Endothelial cell of umbilical vein (primary cell): Measurements from ENCODE around the gene FBXO33. TPM values are rescaled to one million over a fixed set of nuclear protein-coding genes. Genes with fewer than 3 reads are reported as not detected.

Source experiments
- Bru-seq: library from RNA; stranded (reverse); fragments of 400-500 nt; gene quantifications from one replicate; lab custom pipeline; 2021; lab: Mats Ljungman, UMichigan
- BruChase-seq, 2 experiments: library from RNA; stranded (reverse); fragments of 400-500 nt; gene quantifications; one replicate each; lab custom pipeline; 2021; lab: Mats Ljungman, UMichigan
- BruUV-seq: library from RNA; stranded (reverse); fragments of 400-500 nt; replicated peaks from 2 replicates; lab custom pipeline; 2021; lab: Mats Ljungman, UMichigan
- CTCF ChIA-PET: fragments of 300-600, 350-600 bp; sonication (Branson Sonifier 250); formaldehyde crosslinking; loops from one replicate; lab custom pipeline; 2021; ENCODE audit warnings: antibody characterized with exemption, inconsistent platforms; lab: Charles Lee
- POLR2A ChIA-PET: fragments of 300-600, 350-600 bp; sonication (Branson Sonifier 250); formaldehyde crosslinking; loops from one replicate; lab custom pipeline; 2021; ENCODE audit warnings: antibody characterized with exemption, inconsistent platforms; lab: Charles Lee
- DNase-seq: peaks from one replicate; pipeline ENCODE4 v3.0.0-alpha.2; 2011; ENCODE audit warnings: low read depth, low spot score
- FAIRE-seq: peaks from 2 replicates; lab custom pipeline; 2011; peaks lifted over from hg19 to GRCh38; lab: Jason Lieb, UNC
- H2AFZ ChIP-seq: 2 replicates; pipeline ENCODE4 v1.6.0; 2012; ENCODE audit warnings: low read depth, low read length, control low read depth, inconsistent platforms
- H3K27ac ChIP-seq: 2 replicates; pipeline ENCODE4 v1.5.1; 2011; ENCODE audit warnings: low read depth, mild to moderate bottlenecking, control low read depth, low read length, moderate library complexity; ENCODE audit not compliant: insufficient read depth
- H3K27me3 ChIP-seq, 2 experiments: 2 replicates each; pipeline versions ENCODE4 v1.6.0 to v1.6.1; 2011; ENCODE audit warnings: low read length in 2 of 2, mixed read lengths in 1 of 2; ENCODE audit not compliant: control insufficient read depth in 2 of 2, insufficient read depth in 2 of 2
- H3K36me3 ChIP-seq, 2 experiments: 2 replicates in 1 of 2; 3 replicates in 1 of 2; pipeline ENCODE4 v1.5.1; 2011; ENCODE audit warnings: low read length in 2 of 2, mild to moderate bottlenecking in 1 of 2, moderate library complexity in 1 of 2; ENCODE audit not compliant: control insufficient read depth in 2 of 2, insufficient read depth in 2 of 2; ENCODE audit errors: extremely low read depth in 1 of 2
- H3K4me1 ChIP-seq: 3 replicates; pipeline ENCODE4 v1.5.1; 2011; ENCODE audit warnings: mild to moderate bottlenecking, low read length; ENCODE audit not compliant: control insufficient read depth, insufficient read depth; ENCODE audit errors: extremely low read depth
- H3K4me2 ChIP-seq: 2 replicates; pipeline ENCODE4 v1.6.1; 2011; ENCODE audit warnings: low read length, control low read depth, mixed read lengths; ENCODE audit not compliant: insufficient read depth
- H3K4me3 ChIP-seq, 3 experiments: fragments of 200-600 bp in 1 of 3; sonication (generic), shearing (Covaris generic) in 1 of 3; replicated peaks in 1 of 3; 2 replicates each; pipeline ENCODE4 v1.5.1; 2011 to 2016; ENCODE audit warnings: control low read depth in 3 of 3, low read length in 3 of 3, mild to moderate bottlenecking in 2 of 3, inconsistent platforms in 1 of 3, low read depth in 1 of 3, moderate library complexity in 1 of 3; ENCODE audit not compliant: insufficient read depth in 1 of 3
- H3K79me2 ChIP-seq: 2 replicates; pipeline ENCODE4 v1.6.0; 2012; ENCODE audit warnings: low read length, inconsistent platforms; ENCODE audit not compliant: control insufficient read depth, insufficient read depth
- H3K9ac ChIP-seq: replicated peaks from 2 replicates; pipeline ENCODE3; 2011; ENCODE audit warnings: low read length, control low read depth; ENCODE audit not compliant: insufficient read depth; ENCODE audit errors: extremely low read depth
- H3K9me1 ChIP-seq: replicated peaks from 3 replicates; pipeline ENCODE4 v1.6.0; 2011; ENCODE audit warnings: mild to moderate bottlenecking, low read length; ENCODE audit not compliant: control insufficient read depth, insufficient read depth; ENCODE audit errors: extremely low read depth
- H3K9me3 ChIP-seq: replicated peaks from 2 replicates; pipeline ENCODE4 v1.5.1; 2012; ENCODE audit warnings: low read length, inconsistent platforms; ENCODE audit not compliant: control insufficient read depth, insufficient read depth
- H4K20me1 ChIP-seq: replicated peaks from 2 replicates; pipeline ENCODE3; 2011; ENCODE audit warnings: mild to moderate bottlenecking, low read length; ENCODE audit not compliant: control insufficient read depth, insufficient read depth; ENCODE audit errors: extremely low read depth
- EZH2 ChIP-seq: IDR thresholded peaks from 2 replicates; pipeline ENCODE4 v1.6.1; 2012; ENCODE audit warnings: borderline replicate concordance, low read depth, mild to moderate bottlenecking, moderate library complexity, low read length, inconsistent platforms; ENCODE audit not compliant: severe bottlenecking
- FOS ChIP-seq: IDR thresholded peaks from 2 replicates; pipeline ENCODE4 v1.6.1; 2011; ENCODE audit warnings: mild to moderate bottlenecking, low read length, moderate library complexity, borderline replicate concordance; ENCODE audit not compliant: insufficient read depth
- GATA2 ChIP-seq: IDR thresholded peaks from 2 replicates; pipeline ENCODE4 v1.7.0; 2011; ENCODE audit warnings: low read depth, mild to moderate bottlenecking, moderate library complexity, mixed read lengths, low read length; ENCODE audit not compliant: insufficient read length, insufficient read depth
- JUN ChIP-seq: IDR thresholded peaks from 2 replicates; pipeline ENCODE4 v1.6.1; 2011; ENCODE audit warnings: borderline replicate concordance, low read depth; ENCODE audit not compliant: insufficient read length, insufficient read depth
- MAX ChIP-seq: IDR thresholded peaks from 2 replicates; pipeline ENCODE4 v1.6.1; 2011; ENCODE audit not compliant: insufficient read depth, insufficient read length
- MYC ChIP-seq: IDR thresholded peaks from one replicate; pipeline ENCODE4 v1.6.1; 2011; ENCODE audit warnings: mild to moderate bottlenecking, low read depth, low read length
- POLR2A ChIP-seq: IDR thresholded peaks from 2 replicates; pipeline ENCODE4 v1.6.1; 2012; ENCODE audit warnings: low read depth, mild to moderate bottlenecking, control low read depth, low read length
- POLR2AphosphoS5 ChIP-seq: IDR thresholded peaks from 2 replicates; pipeline ENCODE4 v1.6.1; 2012; ENCODE audit warnings: low read depth, mild to moderate bottlenecking, control low read depth, low read length, moderate library complexity; ENCODE audit not compliant: insufficient read depth
- dilution Hi-C: fragments of 300-500 bp; cut with MboI; formaldehyde crosslinking; loops from one replicate; pipeline ENCODE4 v1.15.0; 2019; ENCODE audit warnings: low sequenced_read_pairs; ENCODE audit not compliant: extremely low pct_ligation_motif_present
- intact Hi-C: fragments of 100-400 bp; cut with micrococcal nuclease; formaldehyde crosslinking; loops from one replicate; pipeline ENCODE4 v1.10.0; 2022
- long read RNA-seq: library from polyadenylated mRNA; stranded (forward); transcript quantifications from one replicate; pipeline ENCODE4 v2.0.0, GENCODE V29; 2021
- polyA minus RNA-seq, 3 experiments: library from RNA; depleted of rRNA, polyadenylated mRNA; stranded (reverse); fragments of >200 nt; gene quantifications; 1 replicate in 1 of 3; 2 replicates in 2 of 3; pipeline ENCODE4 v1.2.3, GENCODE V29; 2011
- polyA plus RNA-seq, 4 experiments: library from polyadenylated mRNA; depleted of rRNA in 3 of 4; stranded (reverse) in 3 of 4; unstranded in 1 of 4; fragments of >200 nt; gene quantifications; 2 replicates each; pipeline versions ENCODE4 v1.2.1 to v1.2.3, GENCODE V29; 2011 to 2012; ENCODE audit warnings: missing spikeins in 1 of 4
- total RNA-seq: library from RNA; stranded (reverse); gene quantifications from 2 replicates; pipeline ENCODE4 v1.2.3, GENCODE V29; 2021
- TF ChIP-seq, protein P1 (sequence below), 2 donors: IDR thresholded peaks; 1 replicate in 1 of 2; 2 replicates in 1 of 2; pipeline ENCODE4 v1.5.1; 2011; ENCODE audit warnings: low read length in 2 of 2, mild to moderate bottlenecking in 2 of 2, moderate library complexity in 2 of 2, control low read depth in 1 of 2, inconsistent platforms in 1 of 2, low read depth in 1 of 2; ENCODE audit not compliant: insufficient read depth in 1 of 2; ENCODE audit errors: extremely low read depth in 1 of 2

FBXO33 gene
- total RNA-seq (5.0 and 6.3 TPM in 2 replicates), polyA plus RNA-seq (3.4 and 4.2 TPM in 2 replicates), polyA minus RNA-seq (8.5 and 8.6 TPM in 2 replicates), Bru-seq, nascent RNA (percentile 75 among the genes with signal in this experiment), BruChase-seq, experiment 1, labeled RNA remaining after a 6-hour chase (percentile 54 among the genes with signal in this experiment), BruChase-seq, experiment 2, labeled RNA remaining after a 2-hour chase (percentile 67 among the genes with signal in this experiment)
- 3.4 and 3.6 TPM in 2 replicates for polyA plus RNA-seq (2011; cell fraction: cytosol; rRNA removed)
- 5.7 and 7.3 TPM in 2 replicates for polyA plus RNA-seq (2011; cell fraction: nucleus; rRNA removed)
- polyA plus RNA-seq (2012) = 6.0 and 6.6 TPM in 2 replicates
- polyA minus RNA-seq (2011; cell fraction: cytosol; rRNA and poly(A)+ RNA removed) = 11.7 TPM
- 14.1 and 18.4 TPM in 2 replicates for polyA minus RNA-seq (2011; cell fraction: nucleus; rRNA and poly(A)+ RNA removed)
- long read RNA-seq, transcript FBXO33-201 (4 exons, 3,853 nt) = major isoform, 11 of 13 reads
- long read RNA-seq, partial matches to known transcripts = 0 of 13 reads
- long read RNA-seq, other reads (novel, unspliced or antisense) = 2 of 13 reads

GRCh38 chr14:39432179-39432618 is at the start of gene FBXO33:
Gene FBXO33, minus strand, starts transcription at chr14:39432433. Its CDS starts 271 bp downstream, at chr14:39432162.
- H3K9me3 ChIP-seq = no peaks in the 10 kb centered on the region
- H4K20me1 ChIP-seq = peaks cover 2% of the 10 kb centered on the region
- POLR2A ChIA-PET = interaction anchor here (0.6 to 1.9 kb wide), 5 partner anchors 56 to 1176 kb away, joined by 3 to 9 read pairs (median 6); partner anchors contain the start of genes CLEC14A, SEC23A and TRAPPC6B
- peak within 1 kb of the TSS; percentile 81 to 85 (median 84) for H3K4me3 ChIP-seq
- H3K9me1 ChIP-seq = no peaks in the 10 kb centered on the region
- intact Hi-C loops = loop anchor here (1.0 to 2.0 kb wide), 4 partner anchors 57 to 329 kb away; partner anchors contain the start of genes SEC23A and TRAPPC6B
- H3K27ac ChIP-seq = peak within 1 kb of the TSS; percentile 99
- no peaks in the 10 kb centered on the region for H3K27me3 ChIP-seq
- no peaks in the 10 kb centered on the region for H3K36me3 ChIP-seq
- peaks cover 27% of the 10 kb centered on the region for H3K4me1 ChIP-seq
- BruUV-seq = no TSS peak
- dilution Hi-C loops = no loop called here
- peak within 1 kb of the TSS; percentile 98 for H3K4me2 ChIP-seq
- peak within 1 kb of the TSS; percentile 95 for H2AFZ ChIP-seq
- peak within 1 kb of the TSS; percentile 96 for H3K9ac ChIP-seq
- peak; percentile 96 for DNase-seq
- FAIRE-seq = peak; percentile 89
- TF ChIP-seq, protein P1, sequence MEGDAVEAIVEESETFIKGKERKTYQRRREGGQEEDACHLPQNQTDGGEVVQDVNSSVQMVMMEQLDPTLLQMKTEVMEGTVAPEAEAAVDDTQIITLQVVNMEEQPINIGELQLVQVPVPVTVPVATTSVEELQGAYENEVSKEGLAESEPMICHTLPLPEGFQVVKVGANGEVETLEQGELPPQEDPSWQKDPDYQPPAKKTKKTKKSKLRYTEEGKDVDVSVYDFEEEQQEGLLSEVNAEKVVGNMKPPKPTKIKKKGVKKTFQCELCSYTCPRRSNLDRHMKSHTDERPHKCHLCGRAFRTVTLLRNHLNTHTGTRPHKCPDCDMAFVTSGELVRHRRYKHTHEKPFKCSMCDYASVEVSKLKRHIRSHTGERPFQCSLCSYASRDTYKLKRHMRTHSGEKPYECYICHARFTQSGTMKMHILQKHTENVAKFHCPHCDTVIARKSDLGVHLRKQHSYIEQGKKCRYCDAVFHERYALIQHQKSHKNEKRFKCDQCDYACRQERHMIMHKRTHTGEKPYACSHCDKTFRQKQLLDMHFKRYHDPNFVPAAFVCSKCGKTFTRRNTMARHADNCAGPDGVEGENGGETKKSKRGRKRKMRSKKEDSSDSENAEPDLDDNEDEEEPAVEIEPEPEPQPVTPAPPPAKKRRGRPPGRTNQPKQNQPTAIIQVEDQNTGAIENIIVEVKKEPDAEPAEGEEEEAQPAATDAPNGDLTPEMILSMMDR (IDR thresholded peaks at IDR 0.05; ENCODE audit: extremely low read depth in 1 of 2, insufficient read depth in 1 of 2, low read depth in 1 of 2, low read length in 2 of 2) = no peak
- TF ChIP-seq EZH2 (no peak), FOS (no peak), MYC (no peak), JUN (no peak), POLR2A (no peak), GATA2 (no peak), POLR2AphosphoS5 (peak; percentile 67), MAX (peak; percentile 79)
- peaks cover 28% of the 10 kb centered on the region for H3K79me2 ChIP-seq
- CTCF ChIA-PET = interaction anchor here (0.6 to 2.6 kb wide), 5 partner anchors 10 to 325 kb away, joined by 3 to 9 read pairs (median 4); partner anchors contain the start of genes GEMIN2 and TRAPPC6B
